IPS-15b (cell line): Measurements from ENCODE around the gene ANO5.

Experiments used
- H3K27me3 ChIP-seq: one replicate; pipeline ENCODE4 v1.6.1; 2013; ENCODE audit warnings: low read length; ENCODE audit not compliant: control insufficient read depth, insufficient read depth
- H3K36me3 ChIP-seq: one replicate; pipeline ENCODE4 v1.6.1; 2013; ENCODE audit warnings: low read length; ENCODE audit not compliant: control insufficient read depth, insufficient read depth
- H3K4me1 ChIP-seq: one replicate; pipeline ENCODE4 v1.6.1; 2013; ENCODE audit warnings: mild to moderate bottlenecking, low read length; ENCODE audit not compliant: control insufficient read depth, insufficient read depth
- H3K4me3 ChIP-seq: one replicate; pipeline ENCODE4 v1.5.1; 2013; ENCODE audit warnings: low read depth, low read length
- H3K9ac ChIP-seq: one replicate; pipeline ENCODE4 v1.6.1; 2013; ENCODE audit warnings: low read depth, mild to moderate bottlenecking, low read length
- H3K9me3 ChIP-seq: one replicate; pipeline ENCODE4 v1.6.1; 2013; ENCODE audit warnings: mild to moderate bottlenecking, low read length; ENCODE audit not compliant: control insufficient read depth, insufficient read depth

ANO5 gene

GRCh38 chr11:22179626-22180025, 13.3 kb upstream of the ANO5 start:
- H3K27me3 ChIP-seq, result no peaks in the 10 kb centered on the region
- no peak overlapping the region for H3K4me3 ChIP-seq
- H3K9me3 ChIP-seq, result no peaks in the 10 kb centered on the region
- H3K36me3 ChIP-seq, result no peaks in the 10 kb centered on the region
- H3K9ac ChIP-seq, result no peak overlapping the region
- no peaks in the 10 kb centered on the region for H3K4me1 ChIP-seq

GRCh38 chr11:22180131-22180530, 12.8 kb upstream of the ANO5 start:
- no peaks in the 10 kb centered on the region for H3K4me1 ChIP-seq
- no peak overlapping the region for H3K9ac ChIP-seq
- H3K36me3 ChIP-seq, result no peaks in the 10 kb centered on the region
- no peaks in the 10 kb centered on the region for H3K27me3 ChIP-seq
- H3K9me3 ChIP-seq, result no peaks in the 10 kb centered on the region
- no peak overlapping the region for H3K4me3 ChIP-seq

- Histone ChIP-seq H3K36me3 (no peaks in the 10 kb centered on the region), H3K4me3 (no peak overlapping the region), H3K27me3 (no peaks in the 10 kb centered on the region), H3K4me1 (peaks cover 2% of the 10 kb centered on the region), H3K9me3 (no peaks in the 10 kb centered on the region), H3K9ac (no peak overlapping the region)
Measured at GRCh38 chr11:22189660-22190059, 3.2 kb upstream of the ANO5 start.

GRCh38 chr11:22190827-22191463, 1.9 kb upstream of the ANO5 start:
- H3K9ac ChIP-seq, result no peak overlapping the region
- no peaks in the 10 kb centered on the region for H3K9me3 ChIP-seq
- H3K4me1 ChIP-seq, result peaks cover 6% of the 10 kb centered on the region
- no peaks in the 10 kb centered on the region for H3K27me3 ChIP-seq
- H3K36me3 ChIP-seq, result no peaks in the 10 kb centered on the region
- no peak overlapping the region for H3K4me3 ChIP-seq

GRCh38 chr11:22192289-22192641, 620 bp upstream of the ANO5 start:
- Histone ChIP-seq H3K4me1 (peaks cover 6% of the 10 kb centered on the region), H3K4me3 (peak overlapping the region; percentile 91), H3K9ac (peak overlapping the region; percentile 49), H3K9me3 (no peaks in the 10 kb centered on the region), H3K36me3 (no peaks in the 10 kb centered on the region), H3K27me3 (no peaks in the 10 kb centered on the region)

- Histone ChIP-seq H3K4me3 (peak overlapping the region; percentile 91), H3K9me3 (no peaks in the 10 kb centered on the region), H3K4me1 (peaks cover 6% of the 10 kb centered on the region), H3K27me3 (no peaks in the 10 kb centered on the region), H3K36me3 (no peaks in the 10 kb centered on the region), H3K9ac (peak overlapping the region; percentile 32)
Measured at GRCh38 chr11:22193348-22194051, 615 bp downstream of the ANO5 start.

- Histone ChIP-seq H3K9me3 (no peaks in the 10 kb centered on the region), H3K4me1 (peaks cover 6% of the 10 kb centered on the region), H3K27me3 (no peaks in the 10 kb centered on the region), H3K4me3 (peak overlapping the region; percentile 91), H3K9ac (no peak overlapping the region), H3K36me3 (no peaks in the 10 kb centered on the region)
Measured at GRCh38 chr11:22194306-22194705, 1.4 kb downstream of the ANO5 start.

GRCh38 chr11:22194907-22195306, 2.0 kb downstream of the ANO5 start:
- no peaks in the 10 kb centered on the region for H3K27me3 ChIP-seq
- no peak overlapping the region for H3K9ac ChIP-seq
- peaks cover 6% of the 10 kb centered on the region for H3K4me1 ChIP-seq
- no peaks in the 10 kb centered on the region for H3K9me3 ChIP-seq
- peak overlapping the region; percentile 91 for H3K4me3 ChIP-seq
- H3K36me3 ChIP-seq, result no peaks in the 10 kb centered on the region

- Histone ChIP-seq H3K27me3 (no peaks in the 10 kb centered on the region), H3K4me3 (no peak overlapping the region), H3K4me1 (peaks cover 6% of the 10 kb centered on the region), H3K9me3 (no peaks in the 10 kb centered on the region), H3K9ac (no peak overlapping the region), H3K36me3 (no peaks in the 10 kb centered on the region)
Measured at GRCh38 chr11:22197139-22198005, 4.5 kb downstream of the ANO5 start.

- Histone ChIP-seq H3K27me3 (no peaks in the 10 kb centered on the region), H3K36me3 (no peaks in the 10 kb centered on the region), H3K4me3 (no peak overlapping the region), H3K9me3 (no peaks in the 10 kb centered on the region), H3K9ac (no peak overlapping the region), H3K4me1 (peaks cover 6% of the 10 kb centered on the region)
Measured at GRCh38 chr11:22199243-22199642, 6.4 kb downstream of the ANO5 start.

GRCh38 chr11:22203281-22203680, 10.4 kb downstream of the ANO5 start:
- H3K4me3 ChIP-seq, result no peak overlapping the region
- no peaks in the 10 kb centered on the region for H3K36me3 ChIP-seq
- no peaks in the 10 kb centered on the region for H3K27me3 ChIP-seq
- H3K9ac ChIP-seq, result no peak overlapping the region
- H3K4me1 ChIP-seq, result no peaks in the 10 kb centered on the region
- no peaks in the 10 kb centered on the region for H3K9me3 ChIP-seq
